Mucosa of descending colon (tissue), 3 donors: ENCODE data around the gene SIM2. TPM values are rescaled to one million over a fixed set of nuclear protein-coding genes. Genes with fewer than 3 reads are reported as not detected.

ENCODE experiments used
- ATAC-seq: fragments of 200-7000 bp; cut with Tn5 transposase; one replicate; pipeline ENCODE4 v1.9.1; 2020; ENCODE audit warnings: mild to moderate bottlenecking, moderate library complexity
- DNase-seq, 3 donors: peaks; one replicate each; pipeline ENCODE4 v3.0.0-alpha.2; 2020
- H3K36me3 ChIP-seq: fragments of 200-600 bp; one replicate; pipeline ENCODE4 v1.8.0; 2021; ENCODE audit warnings: low read depth, mild to moderate bottlenecking
- H3K4me1 ChIP-seq: fragments of 200-600 bp; one replicate; pipeline ENCODE4 v1.8.0; 2021; ENCODE audit warnings: low read depth, mild to moderate bottlenecking
- H3K4me3 ChIP-seq: fragments of 200-600 bp; one replicate; pipeline ENCODE4 v1.8.0; 2021; ENCODE audit warnings: mild to moderate bottlenecking
- H3K9me3 ChIP-seq: fragments of 200-600 bp; one replicate; pipeline ENCODE4 v1.8.0; 2021; ENCODE audit warnings: mild to moderate bottlenecking
- CTCF ChIP-seq: fragments of 200-600 bp; IDR thresholded peaks from one replicate; pipeline ENCODE4 v1.8.0; 2022; ENCODE audit warnings: antibody characterized with exemption, mild to moderate bottlenecking
- intact Hi-C, 2 donors: fragments of 100-400 bp; cut with DNase I in 1 of 2; cut with micrococcal nuclease in 1 of 2; formaldehyde crosslinking; loops; one replicate each; pipeline versions ENCODE4 v1.11.0 to v1.11.1; 2022; cut with DNase I, micrococcal nuclease
- total RNA-seq, 3 donors: library from RNA; stranded (reverse); fragmentation: NEBNext Ultra II Directional in 2 of 3; extraction: Animal tissue kit (Norgen Biotek cat#: 25700) in 2 of 3; gene quantifications; one replicate each; pipeline versions ENCODE4 v1.2.1 to v1.2.4, GENCODE V29; 2021 to 2023
- donor health status: DM: no; HTN: no; CAD: no; lungs with moderate emphysema.
- donor health status: DM: no; HTN: no; CAD: no.
- donor health status: DM: no; HTN: yes; CAD: no.

The SIM2 gene
- total RNA-seq, 3 donors from 2014 or later = not detected

DNA sequence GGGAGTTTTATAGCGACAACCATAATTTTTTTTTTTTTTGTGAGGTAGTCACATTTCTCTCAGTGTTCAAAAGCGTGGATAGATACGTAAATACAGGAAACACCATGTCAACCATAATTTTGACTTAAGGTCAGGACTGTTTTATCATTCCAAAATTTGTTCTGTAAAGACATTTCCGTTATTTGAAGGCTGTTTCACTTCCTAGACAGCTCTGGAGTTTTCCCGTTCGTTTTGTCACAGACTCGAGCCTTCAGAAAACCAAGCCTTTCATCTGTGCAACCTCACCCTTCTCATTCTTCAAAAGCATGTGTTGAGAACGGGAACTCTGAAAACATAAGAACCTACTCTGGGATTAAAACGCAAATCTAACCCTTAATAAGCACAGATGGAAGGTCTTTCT is 17.9 kb downstream of the SIM2 start:
- DNase-seq (no peak), ATAC-seq (no peak)
- Histone ChIP-seq H3K4me3 (no peak overlapping the region), H3K36me3 (no peaks in the 10 kb centered on the region), H3K4me1 (peaks cover 8% of the 10 kb centered on the region), H3K9me3 (no peaks in the 10 kb centered on the region)
- TF ChIP-seq CTCF = no peak
- intact Hi-C loops = no loop called here

DNA sequence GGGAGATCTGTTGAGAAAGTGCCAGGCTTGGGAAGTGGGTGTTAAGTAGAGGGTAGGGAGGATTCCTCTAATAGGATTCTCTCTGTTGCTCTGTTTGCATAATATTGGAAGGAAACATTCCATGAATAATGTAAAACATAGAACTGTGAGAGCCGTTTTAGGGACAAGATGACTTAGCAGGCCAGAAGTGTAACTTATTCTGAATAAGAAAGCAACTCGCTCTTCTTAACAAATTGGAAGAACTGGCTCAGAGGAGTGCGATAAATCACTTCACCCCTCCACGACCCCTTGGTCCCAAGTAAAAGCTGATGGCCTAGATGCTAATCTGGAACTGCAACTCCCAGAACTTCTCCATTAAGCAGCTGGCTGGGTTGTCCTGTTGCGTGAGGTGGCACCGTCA is 19.1 kb downstream of the SIM2 start:
- intact Hi-C loops = no loop called here
- H3K36me3 ChIP-seq = no peaks in the 10 kb centered on the region
- no peak for TF ChIP-seq CTCF
- peaks cover 8% of the 10 kb centered on the region for H3K4me1 ChIP-seq
- H3K9me3 ChIP-seq = no peaks in the 10 kb centered on the region
- no peak overlapping the region for H3K4me3 ChIP-seq
- ATAC-seq (no peak), DNase-seq (no peak)

DNA sequence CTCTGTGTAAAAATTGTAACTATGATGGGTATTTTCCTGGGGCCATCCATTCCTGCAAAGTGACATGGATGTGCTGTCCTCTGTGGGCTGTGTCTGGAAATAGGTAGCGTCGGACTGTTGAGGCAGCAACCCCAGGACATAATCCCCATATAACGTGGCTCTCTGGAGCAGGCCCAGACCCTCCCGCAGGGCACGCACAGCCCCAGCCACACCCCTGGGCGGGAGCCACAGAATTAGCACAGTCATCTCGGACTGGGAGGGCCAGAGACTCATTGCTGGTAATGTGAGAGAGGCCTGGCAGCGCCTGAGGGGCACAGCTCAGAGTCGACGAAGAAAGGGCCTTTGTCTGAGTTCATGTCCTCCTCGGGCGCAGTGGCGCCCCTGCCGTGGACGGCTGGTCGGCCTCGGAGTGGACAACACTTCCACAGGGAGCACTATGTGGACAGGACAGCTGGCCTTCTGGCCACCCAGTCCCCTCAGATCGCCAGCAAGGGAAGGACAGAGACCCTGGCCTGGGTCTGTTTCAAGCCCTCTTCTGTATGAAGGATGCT is 20.1 kb downstream of the SIM2 start:
- peak; percentile 84 to 88 (median 86) for DNase-seq
- ATAC-seq = peak; percentile 92
- Histone ChIP-seq H3K9me3 (no peaks in the 10 kb centered on the region), H3K4me3 (no peak overlapping the region), H3K4me1 (peaks cover 8% of the 10 kb centered on the region), H3K36me3 (no peaks in the 10 kb centered on the region)
- TF ChIP-seq CTCF = no peak
- intact Hi-C loops = no loop called here

DNA sequence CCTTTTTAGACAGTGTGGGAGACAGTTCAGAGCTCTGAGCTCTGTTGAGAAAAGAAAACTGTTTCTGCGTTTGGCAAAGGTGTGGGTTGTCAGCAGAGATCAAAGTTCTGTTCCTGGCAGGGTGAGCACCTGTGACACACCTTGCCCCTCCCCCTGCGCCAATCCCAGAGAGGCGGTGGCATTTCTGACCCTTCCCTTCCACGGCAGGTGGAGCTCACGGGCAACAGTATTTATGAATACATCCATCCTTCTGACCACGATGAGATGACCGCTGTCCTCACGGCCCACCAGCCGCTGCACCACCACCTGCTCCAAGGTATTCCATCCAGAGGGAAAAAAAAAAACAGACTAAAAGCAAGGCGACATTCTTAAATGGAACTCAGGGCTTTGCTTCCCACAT is 20.7 kb downstream of the SIM2 start:
- Histone ChIP-seq H3K36me3 (no peaks in the 10 kb centered on the region), H3K4me3 (no peak overlapping the region), H3K4me1 (peaks cover 8% of the 10 kb centered on the region), H3K9me3 (no peaks in the 10 kb centered on the region)
- intact Hi-C loops = no loop called here
- no peak for TF ChIP-seq CTCF
- peak; percentile 89 to 95 (median 92) for DNase-seq
- peak; percentile 96 for ATAC-seq

GRCh38 chr21:36721817-36722216 is 22.9 kb downstream of the SIM2 start:
- Histone ChIP-seq H3K4me1 (peaks cover 8% of the 10 kb centered on the region), H3K36me3 (no peaks in the 10 kb centered on the region), H3K9me3 (no peaks in the 10 kb centered on the region), H3K4me3 (no peak overlapping the region)
- no peak for TF ChIP-seq CTCF
- intact Hi-C loops = no loop called here
- DNase-seq (no peak), ATAC-seq (no peak)
